HG03575 (cell line): ENCODE measurements around the gene LMF1.

Experiments
- ATAC-seq: cut with Tn5 transposase; IDR thresholded peaks from one replicate; pipeline ENCODE4 v1.9.1; 2021; ENCODE audit not compliant: unreplicated experiment, insufficient number of reproducible peaks, low FRiP score; ENCODE audit errors: extremely low read depth

The LMF1 gene

DNA sequence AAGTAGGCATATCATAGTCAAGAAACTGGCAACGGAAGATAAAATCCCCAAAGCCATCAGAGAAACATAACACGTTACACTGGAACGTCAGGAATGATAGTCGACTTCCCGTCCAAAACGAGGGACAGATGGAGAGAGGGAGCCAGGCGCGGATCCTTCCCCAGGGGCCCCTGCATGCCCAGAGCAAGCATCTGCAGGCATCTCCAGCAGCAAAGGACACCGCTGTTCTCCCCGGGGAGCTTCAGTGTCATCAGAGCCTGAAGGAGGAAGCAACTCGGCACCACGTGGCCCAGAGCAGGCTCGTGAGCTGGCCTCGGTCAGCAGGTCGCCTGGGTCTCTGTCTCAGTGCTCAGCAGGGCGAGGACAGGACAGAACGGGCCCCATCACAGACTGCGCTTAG is 50.1 kb downstream of the LMF1 start:
- ATAC-seq = no peak

DNA sequence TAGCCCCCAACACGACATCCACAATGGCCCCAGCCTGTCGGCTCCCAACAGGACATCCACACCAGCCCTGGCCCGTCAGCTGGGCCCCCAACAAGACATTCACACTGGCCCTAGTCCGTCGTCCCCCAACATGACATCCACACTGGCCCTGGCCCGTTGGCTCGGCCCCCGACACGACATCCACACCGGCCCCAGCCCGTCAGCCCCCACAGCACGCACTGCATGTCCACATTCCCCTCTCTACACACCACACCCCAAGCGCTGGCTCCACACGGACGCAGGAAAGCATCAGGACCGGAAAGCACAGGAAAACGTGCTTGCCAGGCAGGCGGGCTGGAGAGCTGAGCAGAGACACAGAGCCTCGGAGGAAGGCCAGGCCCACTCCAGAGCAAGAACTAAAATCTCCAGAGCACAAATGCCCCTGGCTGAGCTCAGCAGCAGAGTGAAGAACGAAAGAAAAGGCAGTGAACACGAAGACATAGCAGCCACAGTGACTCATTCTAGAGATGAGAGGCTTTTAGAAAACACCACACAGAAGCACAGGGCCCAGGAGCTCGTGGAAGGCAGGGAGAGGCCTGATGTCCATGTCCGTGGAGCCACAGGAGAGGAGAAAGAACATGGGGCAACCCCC is 50.6 kb downstream of the LMF1 start:
- no peak for ATAC-seq

DNA sequence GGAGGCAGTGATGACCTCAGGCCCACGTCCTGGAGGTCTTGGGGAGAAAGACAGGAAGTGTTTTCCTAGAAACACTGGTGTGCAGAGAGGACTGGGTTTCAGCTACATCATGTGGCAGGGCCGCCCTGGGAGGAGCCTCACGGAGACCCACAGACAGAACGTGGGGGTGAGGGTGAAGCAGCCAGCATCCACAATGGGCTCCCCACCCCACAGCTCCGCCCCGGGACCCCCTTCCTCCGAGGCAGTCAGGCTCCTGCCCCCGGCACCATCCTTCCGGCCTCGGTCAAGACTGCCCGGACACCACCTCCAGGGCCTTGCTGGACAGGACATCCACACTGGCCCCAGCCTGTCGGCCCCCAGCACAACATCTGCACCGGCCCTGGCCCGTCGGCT is 51.1 kb downstream of the LMF1 start:
- no peak for ATAC-seq

DNA sequence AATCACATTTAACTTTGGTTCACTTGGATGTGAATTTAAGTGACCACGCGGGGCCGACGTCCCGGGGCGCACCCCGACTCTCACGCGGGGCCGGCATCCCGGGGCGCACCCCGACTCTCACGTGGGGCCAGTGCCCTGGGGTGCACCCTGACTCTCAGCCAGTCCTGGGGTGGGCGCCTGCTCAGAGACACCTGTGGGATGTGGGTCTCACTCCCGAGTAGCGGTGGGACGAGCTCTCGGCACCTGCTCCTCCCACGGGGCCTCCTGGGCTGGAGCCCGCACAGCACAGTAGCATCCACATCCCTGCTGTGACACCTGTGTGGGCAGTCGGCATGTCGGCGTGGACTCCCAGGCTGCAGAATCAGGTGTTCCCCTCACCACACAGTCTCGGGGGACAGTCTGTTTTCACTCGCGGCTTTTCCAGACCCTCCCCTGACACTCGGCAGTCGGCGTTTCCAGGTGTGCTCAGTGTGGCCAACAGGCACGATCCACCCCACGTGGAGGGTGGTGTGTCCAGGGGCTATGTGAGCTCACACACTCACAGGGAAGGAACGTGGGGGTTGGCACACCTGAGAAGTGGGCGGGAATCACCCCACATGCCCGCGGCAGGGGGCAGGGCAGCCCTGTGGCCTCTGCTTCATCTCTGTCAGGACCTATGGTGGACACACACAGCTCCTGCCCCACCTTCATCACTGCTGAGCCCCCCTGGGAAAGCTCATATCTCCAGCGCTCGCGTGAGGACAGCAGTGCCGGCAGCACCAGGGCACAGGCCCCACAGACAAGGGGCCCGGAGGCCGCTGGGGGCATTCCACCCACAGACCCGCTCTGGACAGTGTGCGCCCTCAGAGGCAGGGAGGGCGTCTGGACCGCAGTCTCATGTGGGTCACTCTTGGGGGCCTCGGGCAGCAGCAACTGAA is 51.8 kb downstream of the LMF1 start:
- no peak for ATAC-seq

DNA sequence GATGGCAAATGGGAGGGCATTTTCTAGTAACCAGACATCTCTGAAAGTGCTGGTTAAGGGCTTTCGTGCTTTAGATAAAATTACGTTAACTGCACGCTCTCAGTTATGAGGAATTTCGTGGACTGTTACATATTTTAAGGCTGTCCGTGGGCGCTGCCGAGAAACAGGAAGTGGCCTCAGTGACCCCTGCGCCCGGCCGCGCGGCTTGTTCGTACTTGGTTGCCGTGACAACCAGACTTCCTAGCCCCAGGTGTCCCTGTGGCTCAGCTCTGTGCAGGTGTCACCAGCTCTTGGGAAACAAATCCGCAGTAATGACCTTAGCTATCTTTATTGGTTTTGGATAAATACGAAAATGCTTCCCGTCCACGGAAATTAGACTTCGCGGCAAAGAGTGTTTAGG is 52.7 kb downstream of the LMF1 start:
- ATAC-seq = no peak

DNA sequence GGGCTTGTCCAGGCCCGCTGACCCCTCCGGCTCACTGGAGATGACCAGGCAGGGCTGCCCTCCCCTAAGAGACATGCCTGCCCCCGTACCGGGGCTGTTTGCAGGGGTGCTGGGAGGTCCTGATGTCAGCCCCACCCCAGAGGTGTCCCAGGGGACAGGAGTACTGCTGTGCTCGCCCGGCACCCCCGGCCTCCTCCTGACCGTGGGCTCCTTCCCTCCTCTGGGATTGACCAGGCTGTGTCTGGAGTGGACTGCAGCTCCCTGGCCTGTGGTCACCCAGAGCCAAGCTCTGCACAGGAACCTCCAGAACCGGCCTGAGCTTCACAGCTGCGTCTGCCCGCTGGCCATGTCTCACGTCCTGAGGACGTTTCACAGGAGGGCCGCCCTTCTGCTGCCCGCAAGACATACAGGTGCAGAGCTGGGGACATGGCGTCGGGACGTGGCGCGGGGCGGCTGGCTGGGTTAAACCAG is 53.2 kb downstream of the LMF1 start:
- ATAC-seq = no peak

DNA sequence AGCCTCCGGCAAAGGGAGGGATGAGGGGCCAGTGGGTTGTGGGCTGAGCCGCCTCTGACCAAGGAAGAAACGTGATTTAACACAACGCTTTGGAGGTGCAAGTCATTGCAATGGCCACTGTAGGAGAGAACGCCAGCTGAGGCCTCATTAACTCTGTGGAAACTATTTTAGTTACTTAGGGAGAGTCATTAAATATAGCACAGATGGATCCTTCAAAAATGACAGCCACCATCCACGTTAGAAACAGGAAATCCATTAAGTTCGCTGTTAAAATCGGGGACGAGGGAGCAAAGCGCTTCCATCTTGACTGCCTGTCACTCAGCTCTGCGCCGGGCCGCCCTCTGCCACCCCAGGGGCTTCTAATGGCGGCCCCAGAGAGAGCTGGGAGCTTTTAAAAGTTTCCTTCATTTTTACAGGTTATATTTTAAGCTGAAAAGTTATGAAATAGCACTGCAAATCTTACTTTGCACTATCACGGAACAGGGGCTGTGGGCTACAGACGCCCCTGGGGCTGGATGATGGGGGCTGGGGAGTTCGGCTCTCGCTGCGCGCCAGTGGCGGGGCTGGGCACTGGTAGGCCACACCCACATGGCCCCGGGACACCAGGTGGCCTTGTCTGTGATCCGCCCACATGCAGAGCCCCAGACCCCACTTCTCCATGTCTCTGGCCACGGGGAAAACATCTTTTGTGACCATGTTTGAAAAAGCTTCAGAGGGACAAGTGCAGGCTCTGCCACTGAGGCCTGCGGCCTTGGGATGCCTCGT is 54.6 kb downstream of the LMF1 start:
- no peak for ATAC-seq

DNA sequence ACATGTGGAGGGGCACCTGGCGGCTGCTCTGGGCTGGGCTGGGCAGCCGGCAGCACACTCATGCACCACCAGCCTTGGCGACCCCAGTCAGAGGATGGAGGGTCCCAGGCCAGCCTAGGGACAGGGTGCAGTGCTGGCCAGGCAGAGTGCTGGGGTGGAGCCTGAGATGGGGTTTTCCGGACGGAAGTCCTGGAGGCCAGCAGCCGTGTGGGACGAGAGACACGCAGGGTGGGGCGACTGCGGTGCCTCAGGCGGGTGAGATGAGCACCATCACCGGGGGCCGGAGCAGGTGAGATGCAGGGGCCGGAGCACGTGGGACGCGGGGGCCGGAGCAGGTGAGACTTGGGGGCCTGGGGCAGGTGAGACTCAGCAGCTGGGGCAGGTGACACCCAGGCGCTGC is 55.2 kb downstream of the LMF1 start:
- no peak for ATAC-seq

DNA sequence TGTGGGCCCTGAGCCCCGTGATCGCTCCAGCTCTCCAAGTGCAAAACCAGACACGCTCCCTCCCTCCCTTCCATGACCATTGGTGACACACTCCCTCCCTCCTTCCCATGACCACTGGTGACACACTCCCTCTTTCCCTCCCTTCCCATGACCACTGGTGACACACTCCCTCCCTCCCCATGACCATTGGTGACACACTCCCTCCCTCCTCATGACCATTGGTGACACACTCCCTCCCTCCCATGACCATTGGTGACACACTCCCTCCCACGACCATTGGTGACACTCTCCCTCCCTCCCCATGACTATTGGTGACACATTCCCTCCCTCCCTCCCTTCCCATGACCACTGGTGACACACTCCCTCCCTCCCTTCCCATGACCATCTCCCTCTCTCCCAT is 56.3 kb downstream of the LMF1 start:
- no peak for ATAC-seq

DNA sequence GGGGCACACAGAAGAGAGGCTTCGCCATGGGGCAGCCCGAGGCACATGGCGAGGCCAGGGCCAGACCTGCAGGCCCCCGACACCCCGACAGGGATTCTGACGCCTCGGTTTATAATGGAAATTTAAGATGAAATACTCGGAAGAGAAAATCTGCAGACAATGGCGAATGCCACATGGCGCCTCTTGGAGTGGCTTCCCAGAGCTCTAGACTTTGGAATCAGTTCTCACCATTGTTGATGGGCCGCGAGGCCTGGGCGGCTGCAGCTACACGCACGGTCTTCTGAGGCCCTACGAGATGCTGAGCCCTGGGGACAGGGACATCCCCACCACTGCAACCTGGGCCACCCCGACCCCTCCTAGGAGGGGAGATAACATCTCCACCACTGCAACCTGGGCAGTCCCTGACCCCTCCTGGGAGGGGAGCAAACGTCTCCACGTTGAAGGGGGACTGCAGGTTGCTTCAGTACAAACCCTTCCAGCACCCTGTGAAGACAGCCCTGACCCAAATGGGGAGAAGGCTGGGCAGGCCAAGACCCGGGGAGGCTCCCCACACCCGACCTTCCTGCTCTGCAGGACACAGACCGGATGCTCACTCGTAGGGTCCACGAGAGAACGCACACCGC is 56.9 kb downstream of the LMF1 start:
- ATAC-seq = no peak

DNA sequence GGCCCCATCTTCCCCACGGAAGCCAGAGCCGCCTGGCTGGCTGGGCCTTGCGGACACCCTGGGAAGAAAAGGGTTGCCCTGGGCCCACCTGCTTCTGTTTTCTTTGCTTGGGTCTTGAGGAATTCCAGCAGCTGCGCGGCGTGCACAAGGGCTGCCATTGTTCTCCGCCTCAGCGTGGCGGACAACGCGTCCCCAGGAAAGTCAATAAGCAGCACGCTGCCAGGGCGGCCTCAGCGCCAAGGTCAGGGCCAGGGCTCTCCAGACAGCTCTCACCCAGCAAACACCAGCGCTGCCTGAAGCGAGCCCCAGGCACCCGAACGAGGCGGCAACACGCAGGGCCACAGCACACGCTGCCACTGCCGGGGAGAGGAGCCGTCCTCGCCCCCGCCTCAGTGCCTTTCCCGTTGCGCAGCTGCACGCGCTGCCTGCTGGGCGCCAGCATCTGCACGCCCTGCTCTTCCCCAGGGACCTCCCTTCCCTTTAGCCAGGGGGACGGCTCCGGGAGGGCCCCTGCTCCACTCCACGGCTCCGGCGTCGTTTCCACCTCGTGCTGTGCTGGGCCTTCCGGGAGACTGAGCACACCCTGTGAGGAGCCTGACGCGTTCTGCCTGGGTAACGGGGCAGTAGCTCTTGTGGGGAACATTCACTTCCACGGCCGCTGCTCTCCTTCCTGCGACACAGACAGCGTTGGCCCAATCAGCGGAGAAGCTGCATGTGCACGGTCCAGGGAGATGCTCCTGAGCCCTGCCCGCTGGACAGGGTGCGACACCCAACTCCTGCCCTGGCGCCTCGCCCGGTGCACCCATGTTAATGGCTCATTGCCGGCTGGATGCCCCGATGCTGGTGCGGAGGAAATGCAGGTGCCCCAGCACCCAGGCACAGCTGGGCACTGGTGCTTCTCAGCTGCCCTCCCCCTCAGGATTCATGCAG is 57.8 kb downstream of the LMF1 start:
- ATAC-seq = no peak

DNA sequence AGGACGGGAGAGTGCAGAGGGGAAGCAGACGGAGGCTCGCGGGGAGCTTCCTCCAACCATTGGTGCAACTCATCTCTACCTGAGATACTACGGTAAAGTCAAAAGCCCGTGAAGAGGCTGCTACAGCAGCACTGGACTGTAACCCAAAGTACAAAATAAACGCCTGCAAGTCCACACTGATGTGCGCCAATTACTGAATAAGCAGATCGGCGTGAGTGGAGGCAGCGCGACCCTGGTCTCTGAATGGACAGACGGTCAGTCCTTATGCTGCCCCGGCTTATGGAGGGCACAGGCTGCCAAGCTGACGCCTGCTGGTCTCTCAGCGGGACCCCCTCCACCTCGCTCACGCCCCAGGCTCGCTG is 58.5 kb downstream of the LMF1 start:
- ATAC-seq = no peak

DNA sequence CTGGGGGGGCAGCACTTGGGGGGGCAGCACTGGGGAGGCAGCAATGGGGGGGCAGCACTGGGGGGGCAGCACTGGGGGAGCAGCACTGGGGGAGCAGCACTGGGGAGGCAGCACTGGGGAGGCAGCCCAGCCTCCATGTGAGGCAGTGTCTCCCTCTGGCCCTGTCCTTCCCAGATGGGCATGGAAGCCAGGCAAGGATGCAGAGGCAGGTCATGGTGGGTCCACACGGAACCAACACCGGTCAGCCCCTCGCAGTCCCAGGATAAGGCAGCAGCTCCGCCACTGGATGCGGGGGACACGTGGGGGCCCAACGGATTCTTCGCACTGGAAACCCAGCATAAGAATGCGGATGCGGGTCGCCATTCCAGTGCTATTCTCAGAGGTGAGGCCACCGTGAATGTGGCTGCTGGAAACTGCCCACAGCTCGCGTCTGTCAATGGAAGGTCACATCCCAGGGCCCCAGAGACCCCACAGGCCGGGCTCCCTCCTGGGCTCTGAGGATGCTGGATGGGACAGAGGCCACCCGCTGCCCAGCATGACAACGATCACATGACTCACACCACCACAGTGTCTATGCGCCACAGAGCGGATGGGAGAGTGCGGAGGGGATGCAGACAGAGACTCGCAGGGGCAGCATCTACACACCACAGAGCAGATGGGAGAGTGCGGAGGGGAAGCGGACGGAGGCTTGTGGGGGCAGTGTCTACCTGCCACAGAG is 59.0 kb downstream of the LMF1 start:
- ATAC-seq = no peak

DNA sequence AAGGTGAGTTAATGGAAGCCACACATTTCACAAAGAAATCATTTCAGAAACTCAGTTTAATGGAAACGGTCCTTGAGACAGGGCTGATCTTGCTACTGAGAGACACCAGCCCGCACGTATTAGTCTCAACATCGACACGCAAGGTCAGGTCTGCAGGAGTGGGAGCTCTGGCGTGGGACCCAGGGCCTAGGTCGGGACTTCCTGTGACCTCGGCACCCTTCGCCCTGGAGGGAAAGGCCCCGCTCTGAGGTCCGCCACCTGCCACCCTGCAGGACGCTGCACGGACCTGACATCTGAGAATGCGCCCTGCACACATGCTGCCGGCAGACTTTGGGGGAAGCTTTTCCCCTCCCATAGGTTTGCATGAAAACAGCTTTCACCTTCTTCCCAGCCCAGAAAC is 59.7 kb downstream of the LMF1 start:
- ATAC-seq = no peak

DNA sequence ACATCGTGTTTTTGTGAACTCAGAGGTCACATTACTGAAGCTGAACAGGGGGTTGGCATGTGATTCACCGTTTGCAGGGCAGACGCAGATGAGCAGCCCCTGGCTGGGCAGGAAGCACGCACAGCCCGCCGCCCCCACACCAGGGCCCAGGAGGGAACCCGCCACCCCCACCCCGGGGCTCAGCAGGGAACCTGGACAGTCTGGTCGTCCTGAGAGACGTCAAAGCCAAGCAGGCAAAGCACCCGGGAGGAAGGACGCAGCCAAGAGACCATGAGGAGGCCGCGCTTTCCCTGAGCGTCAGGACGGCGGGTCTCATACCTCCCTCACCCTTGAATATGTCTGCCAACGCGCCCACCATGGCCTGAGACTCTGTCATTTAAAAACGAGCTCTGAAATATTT is 60.6 kb downstream of the LMF1 start:
- ATAC-seq = no peak

DNA sequence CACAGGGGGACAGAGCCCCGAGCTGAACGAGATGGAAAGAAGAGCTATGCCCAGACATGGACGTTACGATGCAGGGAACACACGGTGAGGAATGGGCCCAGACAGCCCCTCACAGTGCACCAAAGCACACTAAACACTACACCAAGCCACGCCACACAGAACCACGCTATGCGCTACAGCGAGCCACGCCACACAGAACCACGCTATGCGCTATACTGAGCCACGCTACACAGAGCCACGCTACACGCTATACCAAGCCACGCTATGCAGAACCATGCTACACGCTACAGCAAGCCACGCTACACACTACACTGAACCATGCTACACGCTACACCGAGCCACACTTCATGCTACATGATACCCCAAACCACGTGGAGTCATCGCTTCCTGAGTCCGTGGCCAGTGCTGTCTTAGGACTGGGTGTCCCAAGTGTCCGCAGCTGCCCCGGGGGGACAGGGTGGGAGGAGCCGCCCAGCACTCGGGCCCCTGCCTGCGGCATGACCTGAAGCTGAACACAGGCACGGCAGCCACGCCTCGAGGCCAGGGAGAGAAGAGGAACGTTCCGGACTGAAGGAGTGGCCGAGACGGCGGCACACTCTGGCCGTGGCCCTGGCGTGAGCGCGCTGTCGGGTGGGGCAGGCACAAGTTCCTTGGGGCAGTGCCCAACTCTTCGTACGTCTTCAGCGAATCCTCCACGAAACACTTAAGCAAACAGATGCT is 61.3 kb downstream of the LMF1 start:
- no peak for ATAC-seq

DNA sequence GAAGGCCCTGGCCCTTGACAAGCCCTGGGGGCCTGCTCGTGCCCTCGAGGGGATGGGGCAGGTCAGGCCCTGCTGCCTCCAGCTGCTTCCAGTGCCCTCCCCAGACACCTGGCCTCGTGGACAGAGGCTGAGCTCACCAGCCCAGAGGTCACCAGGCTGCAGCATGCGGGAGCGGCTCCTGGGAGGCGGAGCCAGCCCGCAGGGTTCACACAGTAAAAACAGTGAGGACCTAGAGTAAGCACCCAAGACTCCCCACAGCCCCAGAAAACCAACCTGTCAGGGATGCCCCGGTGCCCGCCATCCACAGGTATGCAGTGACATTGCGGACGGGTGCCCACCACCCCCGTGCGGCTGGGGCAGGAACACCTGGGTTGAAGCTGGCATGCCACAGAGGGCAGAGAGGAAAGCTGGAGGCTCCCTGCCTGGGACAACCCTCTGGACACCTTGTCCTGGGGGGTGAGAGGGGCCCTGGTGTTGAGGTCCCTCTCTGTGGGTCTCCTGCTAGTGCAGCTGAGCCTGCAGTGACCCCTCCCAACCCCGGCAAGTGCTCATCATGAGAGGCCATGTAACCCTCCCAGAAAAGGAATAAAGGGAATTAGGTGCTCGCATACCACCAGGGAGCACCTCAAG is 62.1 kb downstream of the LMF1 start:
- ATAC-seq = no peak
